H9 (cell line): ENCODE data around the gene FANCG. TPM values are rescaled to one million over a fixed set of nuclear protein-coding genes. Genes with fewer than 3 reads are reported as not detected.

Experiments
- DNase-seq: peaks from one replicate; pipeline ENCODE4 v3.0.0-alpha.2; 2017
- H2AFZ ChIP-seq: one replicate; pipeline ENCODE4 v1.6.1; 2013; ENCODE audit warnings: mild to moderate bottlenecking, low read length, control low read depth, moderate library complexity
- H2AK5ac ChIP-seq: 2 replicates; pipeline ENCODE4 v1.6.1; 2013; ENCODE audit warnings: low read length, control low read depth, mixed read lengths; ENCODE audit not compliant: insufficient read length
- H2BK120ac ChIP-seq: one replicate; pipeline ENCODE4 v1.6.1; 2013; ENCODE audit warnings: low read depth, mild to moderate bottlenecking, low read length, control low read depth, inconsistent platforms; ENCODE audit not compliant: poor library complexity, severe bottlenecking
- H2BK12ac ChIP-seq: 2 replicates; pipeline ENCODE4 v1.6.1; 2013; ENCODE audit warnings: low read length, control low read depth, mixed read lengths, low read depth; ENCODE audit not compliant: insufficient read length
- H2BK15ac ChIP-seq: 2 replicates; pipeline ENCODE4 v1.6.1; 2013; ENCODE audit warnings: low read depth, low read length, control low read depth
- H2BK20ac ChIP-seq: one replicate; pipeline ENCODE4 v1.6.1; 2013; ENCODE audit warnings: low read depth, mild to moderate bottlenecking, low read length, control low read depth, inconsistent platforms; ENCODE audit not compliant: poor library complexity, severe bottlenecking
- H2BK5ac ChIP-seq: 2 replicates; pipeline ENCODE4 v1.6.1; 2013; ENCODE audit warnings: low read length, control low read depth, mixed read lengths; ENCODE audit not compliant: insufficient read length
- H3K14ac ChIP-seq: 2 replicates; pipeline ENCODE4 v1.6.1; 2013; ENCODE audit warnings: low read length, control low read depth; ENCODE audit not compliant: insufficient read depth
- H3K18ac ChIP-seq: 2 replicates; pipeline ENCODE4 v1.6.1; 2013; ENCODE audit warnings: low read depth, mild to moderate bottlenecking, mixed read lengths, low read length, control low read depth; ENCODE audit not compliant: insufficient read length
- H3K23ac ChIP-seq: 2 replicates; pipeline ENCODE4 v1.6.1; 2013; ENCODE audit warnings: low read length, control low read depth, mixed read lengths, low read depth; ENCODE audit not compliant: insufficient read length
- H3K23me2 ChIP-seq: 2 replicates; pipeline ENCODE4 v1.6.1; 2013; ENCODE audit warnings: low read depth, mild to moderate bottlenecking, mixed read lengths, low read length, control low read depth; ENCODE audit not compliant: insufficient read length, poor library complexity, severe bottlenecking
- H3K27ac ChIP-seq: 2 replicates; pipeline ENCODE4 v1.5.1; 2013; ENCODE audit warnings: low read length, control low read depth, mixed read lengths, low read depth; ENCODE audit not compliant: insufficient read length
- H3K27me3 ChIP-seq: 2 replicates; pipeline ENCODE4 v1.6.1; 2013; ENCODE audit warnings: low read length, control low read depth, inconsistent platforms; ENCODE audit not compliant: insufficient read depth
- H3K4ac ChIP-seq: 2 replicates; pipeline ENCODE4 v1.6.1; 2013; ENCODE audit warnings: low read depth, mild to moderate bottlenecking, control low read depth, inconsistent platforms, low read length, moderate library complexity
- H3K4me1 ChIP-seq: 2 replicates; pipeline ENCODE4 v1.6.1; 2013; ENCODE audit warnings: low read length, control low read depth, inconsistent platforms; ENCODE audit not compliant: insufficient read depth
- H3K4me2 ChIP-seq: 2 replicates; pipeline ENCODE4 v1.6.1; 2013; ENCODE audit warnings: low read length, control low read depth, mixed read lengths; ENCODE audit not compliant: insufficient read length, insufficient read depth
- H3K56ac ChIP-seq: 2 replicates; pipeline ENCODE4 v1.6.1; 2013; ENCODE audit warnings: low read depth, mild to moderate bottlenecking, mixed read lengths, low read length, control low read depth; ENCODE audit not compliant: insufficient read length
- H3K79me1 ChIP-seq: 2 replicates; pipeline ENCODE4 v1.6.1; 2013; ENCODE audit warnings: low read depth, mild to moderate bottlenecking, moderate library complexity, low read length, control low read depth, inconsistent platforms; ENCODE audit not compliant: insufficient read depth, poor library complexity, severe bottlenecking
- H3K79me2 ChIP-seq: 2 replicates; pipeline ENCODE4 v1.6.1; 2013; ENCODE audit warnings: low read length, control low read depth, inconsistent platforms; ENCODE audit not compliant: insufficient read depth
- H3K9ac ChIP-seq: 2 replicates; pipeline ENCODE4 v1.6.1; 2013; ENCODE audit warnings: low read length, control low read depth, mixed read lengths; ENCODE audit not compliant: insufficient read length; ENCODE audit errors: extremely low read depth
- H3K9me3 ChIP-seq: one replicate; pipeline ENCODE4 v1.6.1; 2013; ENCODE audit warnings: low read depth, low read length, inconsistent platforms; ENCODE audit not compliant: control insufficient read depth
- H3T11ph ChIP-seq: one replicate; pipeline ENCODE4 v1.6.1; 2013; ENCODE audit warnings: mild to moderate bottlenecking, low read length, control low read depth, inconsistent platforms
- H4K20me1 ChIP-seq: one replicate; pipeline ENCODE4 v1.6.1; 2013; ENCODE audit not compliant: control insufficient read depth, insufficient read length, insufficient read depth
- H4K5ac ChIP-seq: 2 replicates; pipeline ENCODE4 v1.6.1; 2013; ENCODE audit warnings: low read depth, mild to moderate bottlenecking, mixed read lengths, low read length, control low read depth; ENCODE audit not compliant: insufficient read length
- H4K8ac ChIP-seq: replicated peaks from 2 replicates; pipeline ENCODE4 v1.6.1; 2013; ENCODE audit warnings: low read length, control low read depth, mixed read lengths, low read depth; ENCODE audit not compliant: insufficient read length
- H4K91ac ChIP-seq: 2 replicates; pipeline ENCODE4 v1.6.1; 2013; ENCODE audit warnings: low read depth, mild to moderate bottlenecking, moderate library complexity, mixed read lengths, low read length, control low read depth; ENCODE audit not compliant: insufficient read length
- H3K27ac Mint-ChIP-seq, 3 experiments: 2 replicates in 2 of 3; 3 replicates in 1 of 3; pipeline ENCODE4 v1.8.0; 2020 to 2021; ENCODE audit warnings: mixed read lengths in 3 of 3, mild to moderate bottlenecking in 1 of 3, moderate library complexity in 1 of 3
- H3K27me3 Mint-ChIP-seq: 2 replicates; pipeline ENCODE4 v1.8.0; 2021; ENCODE audit warnings: low read depth, mild to moderate bottlenecking, moderate library complexity, mixed read lengths
- H3K36me3 Mint-ChIP-seq, 3 experiments: 2 replicates in 2 of 3; 3 replicates in 1 of 3; pipeline ENCODE4 v1.8.0; 2020 to 2021; ENCODE audit warnings: low read depth in 3 of 3, mixed read lengths in 3 of 3; ENCODE audit not compliant: insufficient read depth in 1 of 3
- H3K4me1 Mint-ChIP-seq, 2 experiments: 2 replicates each; pipeline ENCODE4 v1.8.0; 2020; ENCODE audit warnings: mixed read lengths in 2 of 2
- H3K4me3 Mint-ChIP-seq, 2 experiments: 2 replicates in 1 of 2; 3 replicates in 1 of 2; pipeline ENCODE4 v1.8.0; 2020 to 2021; ENCODE audit warnings: mild to moderate bottlenecking in 2 of 2, mixed read lengths in 2 of 2, moderate library complexity in 1 of 2
- H3K9me3 Mint-ChIP-seq, 2 experiments: 2 replicates in 1 of 2; 3 replicates in 1 of 2; pipeline ENCODE4 v1.8.0; 2020; ENCODE audit warnings: mild to moderate bottlenecking in 2 of 2, mixed read lengths in 2 of 2, moderate library complexity in 1 of 2
- WGBS: extraction: QIAGEN DNeasy Blood & Tissue Kit; methylation state at CpG from one replicate; pipeline ENCODE4 v1.1.7; 2013; ENCODE audit warnings: missing lambda C conversion rate, low lambda C conversion rate, mixed read lengths; ENCODE audit not compliant: insufficient read length; ENCODE audit errors: extremely low coverage; 5-methylcytosine and 5-hydroxymethylcytosine counted together
- total RNA-seq: library from RNA; stranded (reverse); gene quantifications from 2 replicates; pipeline ENCODE4 v1.2.1, GENCODE V29; 2021
- TF ChIP-seq, protein P1 (sequence below): fragments of 200-600 bp; sonication (generic); conservative IDR thresholded peaks from 3 replicates; pipeline ENCODE4 v1.8.0; 2021; ENCODE audit warnings: antibody characterized with exemption, mild to moderate bottlenecking

Gene FANCG
- total RNA-seq, 1 experiment from 2014 or later, result 86.9 TPM

DNA sequence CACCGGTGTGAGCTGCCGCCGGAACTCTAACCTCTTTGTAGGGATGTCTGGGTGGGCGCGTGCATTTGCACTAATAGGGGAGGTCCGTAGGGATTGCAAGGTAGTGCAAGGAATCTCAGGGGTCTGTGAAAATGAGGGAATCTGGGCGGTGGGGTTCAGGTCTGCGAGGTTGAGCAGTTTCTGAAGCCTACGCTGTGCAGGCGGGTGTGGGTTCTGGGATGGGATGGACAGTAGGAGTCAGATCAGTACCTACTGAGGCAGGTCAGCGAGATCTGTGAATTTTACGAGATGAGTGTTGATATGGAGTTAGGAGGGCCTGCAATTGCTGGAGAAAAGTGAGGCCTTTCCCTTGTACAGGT lies 36.8 kb upstream of the FANCG start:
- H3K9ac ChIP-seq, result peak overlapping the region; percentile 31
- H4K8ac ChIP-seq, result no peak overlapping the region
- WGBS, result no CpG with 5 or more reads among the region's 12 CpGs
- H2BK120ac ChIP-seq, result no peak overlapping the region
- 0 out of 2 replicates have a peak, but pooled peaks cover 4% of the 10 kb centered on the region for H3K27me3 Mint-ChIP-seq
- no peaks in the 10 kb centered on the region for H3K9me3 Mint-ChIP-seq
- no peak overlapping the region for H3K27ac ChIP-seq
- H3K4ac ChIP-seq, result no peak overlapping the region
- H2AFZ ChIP-seq, result no peak overlapping the region
- H2AK5ac ChIP-seq, result no peak overlapping the region
- H3K23ac ChIP-seq, result no peak overlapping the region
- H3K36me3 Mint-ChIP-seq, result no peaks in the 10 kb centered on the region
- H4K91ac ChIP-seq, result no peak overlapping the region
- TF ChIP-seq, protein P1, sequence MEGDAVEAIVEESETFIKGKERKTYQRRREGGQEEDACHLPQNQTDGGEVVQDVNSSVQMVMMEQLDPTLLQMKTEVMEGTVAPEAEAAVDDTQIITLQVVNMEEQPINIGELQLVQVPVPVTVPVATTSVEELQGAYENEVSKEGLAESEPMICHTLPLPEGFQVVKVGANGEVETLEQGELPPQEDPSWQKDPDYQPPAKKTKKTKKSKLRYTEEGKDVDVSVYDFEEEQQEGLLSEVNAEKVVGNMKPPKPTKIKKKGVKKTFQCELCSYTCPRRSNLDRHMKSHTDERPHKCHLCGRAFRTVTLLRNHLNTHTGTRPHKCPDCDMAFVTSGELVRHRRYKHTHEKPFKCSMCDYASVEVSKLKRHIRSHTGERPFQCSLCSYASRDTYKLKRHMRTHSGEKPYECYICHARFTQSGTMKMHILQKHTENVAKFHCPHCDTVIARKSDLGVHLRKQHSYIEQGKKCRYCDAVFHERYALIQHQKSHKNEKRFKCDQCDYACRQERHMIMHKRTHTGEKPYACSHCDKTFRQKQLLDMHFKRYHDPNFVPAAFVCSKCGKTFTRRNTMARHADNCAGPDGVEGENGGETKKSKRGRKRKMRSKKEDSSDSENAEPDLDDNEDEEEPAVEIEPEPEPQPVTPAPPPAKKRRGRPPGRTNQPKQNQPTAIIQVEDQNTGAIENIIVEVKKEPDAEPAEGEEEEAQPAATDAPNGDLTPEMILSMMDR, result no peak
- H3K4me2 ChIP-seq, result peak overlapping the region; percentile 96
- peaks cover 2% of the 10 kb centered on the region; the same call in 1 of the 2 replicates for H3K4me1 ChIP-seq
- H3K79me1 ChIP-seq, result no peaks in the 10 kb centered on the region
- no peak overlapping the region for H4K5ac ChIP-seq
- no peak for DNase-seq
- H2BK5ac ChIP-seq, result no peak overlapping the region
- no peaks in the 10 kb centered on the region for H4K20me1 ChIP-seq
- H3K4me1 Mint-ChIP-seq, result peaks cover 34 to 37% of the 10 kb centered on the region in 2 experiments
- peak overlapping the region; percentile 83 to 98 (median 96); a peak in 6 of 7 replicates for H3K27ac Mint-ChIP-seq
- no peak overlapping the region for H2BK20ac ChIP-seq
- no peaks in the 10 kb centered on the region for H3K27me3 ChIP-seq
- H3K9me3 ChIP-seq, result no peaks in the 10 kb centered on the region
- no peak overlapping the region for H3K56ac ChIP-seq
- no peaks in the 10 kb centered on the region for H3K79me2 ChIP-seq
- H3K18ac ChIP-seq, result no peak overlapping the region
- H3K23me2 ChIP-seq, result peaks cover 14% of the 10 kb centered on the region
- H3K14ac ChIP-seq, result no peak overlapping the region; the same call in 1 of the 2 replicates
- H3T11ph ChIP-seq, result no peak overlapping the region
- peak overlapping the region; percentile 87 to 94 for H3K4me3 Mint-ChIP-seq
- H2BK12ac ChIP-seq, result no peak overlapping the region
- H2BK15ac ChIP-seq, result no peak overlapping the region
